GM21390 (cell line): ENCODE results near the gene POC1B.

Source experiments
- ATAC-seq: cut with Tn5 transposase; IDR thresholded peaks from one replicate; pipeline ENCODE4 v1.9.1; 2021; ENCODE audit not compliant: unreplicated experiment

POC1B gene

DNA sequence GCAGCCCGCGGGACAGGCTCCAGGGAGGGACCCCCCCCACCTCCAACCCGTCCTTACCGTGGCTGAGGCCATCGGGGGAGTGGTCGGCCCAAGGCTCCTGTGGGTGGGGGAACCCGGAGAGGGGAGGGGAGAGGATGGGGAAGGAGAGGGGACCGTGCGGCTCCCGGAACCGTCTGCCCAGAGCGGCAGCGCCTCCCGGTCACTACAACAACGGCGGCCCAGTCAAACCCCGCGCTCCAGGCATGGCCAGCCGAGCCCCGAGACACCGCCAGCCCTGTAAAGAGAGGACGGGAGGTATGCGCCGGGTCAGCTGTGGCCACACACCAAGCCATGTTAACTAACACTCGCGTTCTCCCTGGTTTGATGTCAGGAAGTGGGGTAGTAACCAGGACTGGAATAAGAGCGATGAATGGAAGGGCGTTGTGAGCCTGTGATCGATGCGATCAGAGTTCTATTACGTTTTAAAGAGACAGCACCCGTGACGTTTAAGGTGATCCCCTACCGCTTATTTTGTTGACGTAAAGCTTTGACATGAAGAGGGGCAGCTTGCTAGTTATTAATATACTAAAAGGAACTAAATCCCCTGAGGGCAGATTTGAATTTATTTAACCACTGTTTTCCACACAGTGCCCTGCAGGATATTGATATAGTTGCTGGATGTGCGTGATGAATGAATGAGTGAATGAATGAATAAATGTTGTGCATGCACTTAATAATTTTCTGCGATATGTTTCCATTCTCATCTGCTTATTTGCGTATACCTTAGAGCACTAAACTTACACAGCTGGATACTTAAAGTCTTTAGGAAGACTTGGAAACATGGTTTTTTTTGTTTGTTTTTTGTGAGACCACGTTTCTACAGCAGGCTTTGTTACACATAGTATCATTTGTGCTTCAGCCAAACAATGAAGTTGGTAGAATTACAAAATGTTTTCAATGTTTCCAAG, at the start of gene POC1B:
POC1B (minus strand) TSS at position 224 of the 947 bp plus-strand sequence; CDS start at position 72, 152 bp downstream.
- ATAC-seq = peak; percentile 61

GRCh38 chr12:89575374-89575773, 49.5 kb upstream of the POC1B start:
- ATAC-seq = no peak

DNA sequence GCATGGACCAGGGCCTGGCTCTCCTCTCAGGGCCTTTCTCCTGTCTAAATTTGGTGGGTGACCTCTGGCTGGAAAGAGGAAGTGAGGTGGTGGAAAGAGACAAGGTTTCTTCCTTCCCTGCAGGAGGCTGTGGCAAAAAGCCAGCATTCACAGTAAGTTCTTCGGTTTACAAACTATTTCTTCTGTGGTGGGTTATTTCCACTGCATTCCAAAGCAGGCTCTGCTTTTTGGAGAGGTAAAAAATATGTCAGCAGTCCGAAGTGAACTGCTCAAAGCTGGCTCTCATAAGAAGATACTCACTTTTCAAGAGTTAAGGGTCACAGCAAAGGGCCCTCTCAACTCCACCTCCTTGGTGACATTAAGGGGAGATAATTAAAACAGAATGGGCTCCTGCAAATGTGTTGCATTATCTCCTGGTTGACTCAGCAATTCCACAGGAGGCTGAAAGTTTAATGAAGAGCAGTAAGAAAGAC, 48.9 kb upstream of the POC1B start:
- ATAC-seq = no peak

DNA sequence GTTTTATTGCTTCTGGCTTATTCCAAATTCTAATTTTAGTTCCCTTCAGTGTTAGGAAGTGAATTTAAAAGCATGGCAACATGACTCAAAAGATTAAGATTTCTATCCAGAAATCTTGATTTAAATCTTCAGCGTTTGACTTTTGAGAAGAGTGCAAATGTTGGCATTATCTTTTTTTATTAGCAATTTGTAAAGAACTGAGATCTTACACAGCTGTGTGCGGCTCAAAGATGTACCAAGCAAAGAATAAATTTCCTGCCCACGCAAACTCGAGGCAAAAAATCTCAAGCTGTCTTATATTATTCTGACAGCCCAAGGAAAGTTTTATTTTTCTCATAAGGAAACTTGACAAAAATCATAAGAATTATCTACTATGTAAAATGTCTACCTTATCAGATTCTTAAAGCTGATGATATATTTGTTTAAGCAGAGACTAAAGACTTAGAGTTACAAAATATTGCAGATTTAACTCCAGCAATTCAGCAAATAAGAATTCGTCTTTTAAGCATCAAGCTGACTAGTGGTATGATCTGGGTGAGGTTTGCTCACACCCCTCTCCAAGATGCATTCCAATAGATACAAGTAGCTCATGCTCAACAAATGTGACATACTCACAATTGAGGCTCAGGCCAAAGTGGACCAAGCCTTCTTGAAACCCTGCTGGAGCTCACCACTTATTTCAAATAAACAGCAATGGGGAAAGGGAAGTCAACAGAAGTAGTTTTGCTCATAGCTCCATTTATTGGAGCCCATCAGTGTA, 47.4 kb upstream of the POC1B start:
- no peak for ATAC-seq

GRCh38 chr12:89571491-89572195, 45.8 kb upstream of the POC1B start:
- ATAC-seq = no peak

- no peak for ATAC-seq
Observed at GRCh38 chr12:89568484-89568883, 42.6 kb upstream of the POC1B start.

DNA sequence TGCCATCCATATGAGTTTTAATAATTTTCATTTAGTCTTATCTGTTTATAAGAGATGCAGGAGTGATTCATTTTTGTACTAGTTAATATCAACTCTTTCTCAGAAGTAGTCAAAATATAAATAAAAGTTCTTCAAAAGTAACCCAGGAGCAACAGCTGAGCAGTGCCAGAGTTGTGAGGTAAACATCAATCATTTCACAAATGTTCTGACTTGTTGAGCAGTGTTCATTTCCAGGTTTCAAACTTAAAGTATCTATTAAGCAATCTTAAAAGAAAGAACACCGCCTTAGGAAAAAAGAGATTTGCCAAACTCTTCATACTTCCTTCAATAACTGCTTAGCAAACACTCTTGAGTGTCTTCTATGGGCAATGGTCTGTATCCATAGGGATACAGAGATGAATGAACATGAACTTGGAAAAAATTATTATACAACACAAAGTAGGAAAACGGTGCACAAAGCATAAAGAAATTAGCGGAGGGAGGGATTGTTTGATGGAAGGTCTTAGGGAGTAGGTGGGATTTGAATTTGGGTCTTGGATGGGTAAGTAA, 41.9 kb upstream of the POC1B start:
- no peak for ATAC-seq

GRCh38 chr12:89566615-89567014, 40.8 kb upstream of the POC1B start:
- no peak for ATAC-seq

DNA sequence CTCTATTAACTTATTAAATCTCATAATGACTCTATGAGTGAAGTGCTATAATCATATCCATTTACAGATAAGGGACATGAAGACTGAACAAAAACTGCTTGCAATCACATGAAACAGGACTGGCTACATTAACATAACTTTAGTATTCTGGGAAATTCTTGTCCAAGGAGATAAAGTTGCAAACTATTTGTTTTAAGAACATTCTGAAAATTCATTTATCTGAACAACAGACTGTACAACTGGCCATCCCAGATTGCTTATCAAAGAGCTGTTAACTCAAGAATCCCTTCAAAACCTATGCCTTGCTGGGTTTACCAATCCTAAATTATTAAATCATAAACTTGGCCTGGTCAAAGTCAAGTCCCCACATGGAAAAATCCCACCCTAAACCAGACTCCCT, 39.2 kb upstream of the POC1B start:
- no peak for ATAC-seq

DNA sequence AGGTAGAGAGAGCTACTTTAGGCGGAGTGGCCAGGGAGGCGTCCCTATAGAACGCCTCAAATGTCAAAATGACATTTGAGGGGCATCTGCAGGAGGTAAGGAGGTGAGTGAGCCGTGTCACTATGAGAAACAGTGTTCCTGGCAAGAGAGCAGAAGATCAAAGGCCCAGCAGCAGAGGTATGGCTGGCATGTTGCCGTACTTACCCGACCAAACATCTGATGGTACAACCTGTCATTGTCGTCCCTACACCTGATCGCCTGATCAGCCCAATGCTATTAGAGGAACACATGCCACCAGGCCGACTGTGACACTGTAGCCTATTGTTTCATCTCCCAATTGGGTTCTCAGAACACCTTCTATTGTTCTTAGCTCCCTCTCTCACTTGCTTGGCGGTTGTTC, 33.9 kb upstream of the POC1B start:
- ATAC-seq = no peak

- ATAC-seq = no peak
Observed at GRCh38 chr12:89556976-89557375, 31.1 kb upstream of the POC1B start.

DNA sequence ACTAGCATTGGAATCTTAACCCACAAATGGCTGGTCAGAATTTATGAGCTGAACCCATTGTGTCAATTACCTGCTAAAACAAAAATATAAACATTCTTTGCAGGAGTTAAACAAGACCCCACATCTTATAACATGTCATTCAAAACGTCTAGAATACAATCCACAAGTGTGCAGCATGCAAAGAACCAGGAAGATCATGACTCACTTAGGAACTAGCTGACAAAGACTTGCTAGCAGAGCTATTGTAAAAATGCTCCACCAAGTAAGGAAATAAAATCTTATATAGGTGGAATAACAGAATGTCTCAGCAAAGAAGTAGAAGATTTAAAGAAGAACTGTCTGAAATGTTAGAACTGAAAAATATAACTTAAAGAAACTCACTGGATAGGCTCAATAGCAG, 26.5 kb upstream of the POC1B start:
- no peak for ATAC-seq

- no peak for ATAC-seq
Observed at GRCh38 chr12:89551747-89552146, 25.9 kb upstream of the POC1B start.

DNA sequence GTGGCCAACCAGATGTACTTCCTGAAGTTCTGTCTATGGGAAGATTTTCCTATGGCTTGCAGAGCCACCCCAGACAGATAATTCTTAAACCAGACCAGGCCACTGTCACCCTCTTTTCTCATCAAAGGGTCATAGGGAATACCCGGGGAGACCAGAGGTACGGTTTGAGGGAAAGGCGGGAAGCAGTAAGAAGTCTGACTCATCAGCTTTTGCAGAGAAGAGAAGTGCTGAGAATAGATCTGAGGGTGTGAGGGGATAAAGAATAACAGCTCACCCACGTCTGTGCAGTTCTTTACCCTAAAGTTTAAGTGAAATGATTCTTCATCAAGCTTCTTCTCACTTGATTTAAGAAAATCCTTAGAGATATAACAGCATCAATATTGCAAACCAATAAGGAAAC, 21.3 kb upstream of the POC1B start:
- ATAC-seq = no peak

- ATAC-seq = no peak
Observed at GRCh38 chr12:89546151-89546550, 20.3 kb upstream of the POC1B start.

DNA sequence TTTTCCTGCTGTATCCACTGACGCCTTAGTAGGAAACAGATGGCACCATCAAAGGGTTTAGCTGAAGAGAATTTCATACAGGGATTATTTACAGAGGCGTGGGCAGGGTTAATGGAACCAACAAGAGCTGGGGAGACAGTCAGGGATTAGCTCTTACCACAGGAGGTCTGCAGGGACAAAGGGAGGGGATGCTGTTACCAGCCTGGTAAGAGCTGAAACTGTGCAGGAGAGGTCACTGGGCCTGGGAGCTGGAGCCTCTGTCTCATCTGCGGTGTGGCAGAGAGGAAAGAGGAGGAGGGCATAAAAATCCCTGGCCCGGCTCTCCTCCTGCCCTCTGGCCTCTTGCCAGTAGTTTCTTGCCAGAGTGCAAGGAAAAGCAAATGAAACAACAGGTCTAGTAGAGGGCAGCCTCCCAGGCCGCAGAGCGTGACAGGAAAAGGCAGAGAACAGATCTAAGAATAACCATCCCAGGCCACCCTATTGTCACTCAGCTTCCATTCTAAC, 18.9 kb upstream of the POC1B start:
- ATAC-seq = no peak

DNA sequence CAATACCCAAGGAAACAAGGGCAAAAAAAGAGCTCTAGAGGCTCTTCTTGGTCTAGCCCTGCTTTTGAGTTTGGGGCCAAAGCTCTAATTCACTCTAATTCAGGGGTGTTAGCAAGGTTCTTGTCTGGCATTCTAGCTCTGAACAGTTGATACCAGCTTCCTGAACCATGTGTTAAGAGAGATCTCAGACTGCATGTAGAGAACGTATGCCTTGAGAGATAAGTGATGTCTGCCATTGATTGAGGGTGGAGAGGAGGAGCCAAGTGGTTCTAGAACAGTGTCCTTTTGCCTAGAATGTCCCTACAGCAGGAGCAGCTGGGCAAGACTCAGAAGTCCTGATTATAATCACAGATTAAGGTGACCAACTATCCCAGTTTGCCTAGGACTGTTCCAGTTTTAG, 18.2 kb upstream of the POC1B start:
- ATAC-seq = no peak

DNA sequence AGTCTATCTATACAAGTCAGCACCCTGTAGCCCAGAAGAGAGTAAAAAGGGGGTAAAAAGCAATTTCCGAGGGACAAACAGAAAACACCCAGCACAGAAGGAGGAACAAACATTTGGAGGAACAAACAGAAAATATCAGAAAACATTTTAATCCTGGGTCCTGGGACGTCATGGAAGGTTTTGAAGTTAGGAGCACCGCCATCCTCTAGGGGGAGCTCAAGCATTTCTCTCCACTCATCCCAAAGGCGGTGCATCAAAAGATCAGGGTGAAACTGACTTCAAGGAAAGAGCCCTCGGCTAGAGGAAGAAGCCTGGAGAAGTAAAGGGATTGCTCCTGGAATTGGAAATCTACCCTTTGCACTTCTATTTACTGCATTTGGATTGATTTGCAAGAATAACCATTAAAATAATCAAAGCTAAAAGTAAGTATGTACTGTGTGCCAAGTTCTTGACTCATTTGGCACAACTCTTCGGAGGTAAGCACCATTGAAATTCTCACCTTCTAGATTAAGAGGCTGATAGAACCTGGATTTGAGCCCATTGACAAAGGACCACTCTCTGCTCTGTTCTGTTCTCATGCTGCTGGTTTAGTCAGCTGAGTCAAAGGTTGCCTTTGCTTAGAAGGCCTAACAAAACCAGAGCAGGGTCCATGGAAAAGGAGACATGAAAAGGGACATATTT, 17.2 kb upstream of the POC1B start:
- peak; percentile 80 for ATAC-seq

GRCh38 chr12:89542236-89542635, 16.4 kb upstream of the POC1B start:
- ATAC-seq = no peak

GRCh38 chr12:89540586-89540985, 14.7 kb upstream of the POC1B start:
- no peak for ATAC-seq
